Right lung (tissue), 5 donors: ENCODE results near the gene AEBP1. TPM values are rescaled to one million over a fixed set of nuclear protein-coding genes. Genes with fewer than 3 reads are reported as not detected.

Source experiments
- DNase-seq, 2 donors: peaks; one replicate each; pipeline ENCODE4 v3.0.0-alpha.2; 2013
- polyA plus RNA-seq, 5 donors: library from polyadenylated mRNA; unstranded; fragments of 120-200 nt; gene quantifications; one replicate each; pipeline versions ENCODE4 v1.2.1 to v1.2.3, GENCODE V29; 2013; ENCODE audit warnings: inconsistent platforms in 1 of 5, low replicate concordance in 1 of 5; ENCODE audit not compliant: insufficient read length in 5 of 5, insufficient read depth in 1 of 5

Gene AEBP1
- polyA plus RNA-seq, 5 donors = 40.9 to 74.4 (median 48.2) TPM

DNA sequence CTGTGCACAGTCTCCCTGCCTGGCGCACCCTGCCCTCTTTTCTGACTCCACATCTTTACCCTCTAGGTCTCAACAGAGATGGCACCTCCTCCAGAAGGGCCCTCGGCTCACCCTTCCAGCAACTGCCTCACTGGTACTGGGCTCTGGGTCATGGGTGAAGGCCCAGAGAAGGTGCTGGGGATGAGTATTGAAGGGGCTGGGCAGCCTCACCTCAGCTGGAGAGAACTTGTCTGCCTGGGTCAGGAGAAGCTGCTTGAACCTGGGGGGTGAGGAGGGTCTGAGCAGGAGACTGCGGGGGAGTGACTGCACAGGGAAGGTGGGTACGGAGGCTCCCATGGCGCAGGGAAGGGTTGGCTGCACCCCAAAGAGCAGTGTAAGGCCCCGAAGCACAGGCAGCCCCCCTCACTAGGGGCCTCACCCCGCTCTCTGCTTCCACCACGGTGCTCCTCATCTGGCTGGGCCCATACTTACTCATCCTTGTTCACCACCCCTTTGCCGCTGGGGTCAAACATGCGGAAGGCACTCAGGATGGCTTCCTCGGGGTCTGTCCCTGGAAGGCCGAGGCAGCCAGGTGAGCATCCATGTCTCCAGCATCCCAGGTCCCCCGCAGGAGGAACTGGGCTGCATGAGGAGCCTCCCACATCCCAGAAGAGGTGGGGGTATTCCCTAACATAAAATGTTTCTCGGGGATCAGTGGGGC lies 35.3 kb downstream of the AEBP1 start:
- DNase-seq = no peak

DNA sequence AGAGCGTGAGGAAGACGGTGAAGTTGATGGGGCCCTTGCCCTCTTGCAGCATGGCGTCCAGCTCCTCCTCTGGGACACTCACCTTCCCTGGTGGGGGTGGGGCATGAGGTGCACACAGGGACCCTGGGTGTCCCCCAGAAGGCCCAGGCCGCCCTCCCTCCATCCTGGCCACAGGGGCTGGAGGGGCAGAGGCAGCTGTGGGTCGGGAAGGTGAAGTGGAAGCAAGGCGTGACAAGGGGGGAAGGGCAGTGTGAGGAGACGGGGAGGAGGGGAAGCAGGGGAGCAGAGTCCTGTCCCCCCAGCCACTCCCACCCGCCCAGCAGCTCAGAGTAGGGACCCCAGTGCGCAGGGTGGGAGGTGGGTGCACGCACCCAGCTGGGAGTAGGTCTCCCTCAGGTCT lies 36.2 kb downstream of the AEBP1 start:
- DNase-seq = no peak

DNA sequence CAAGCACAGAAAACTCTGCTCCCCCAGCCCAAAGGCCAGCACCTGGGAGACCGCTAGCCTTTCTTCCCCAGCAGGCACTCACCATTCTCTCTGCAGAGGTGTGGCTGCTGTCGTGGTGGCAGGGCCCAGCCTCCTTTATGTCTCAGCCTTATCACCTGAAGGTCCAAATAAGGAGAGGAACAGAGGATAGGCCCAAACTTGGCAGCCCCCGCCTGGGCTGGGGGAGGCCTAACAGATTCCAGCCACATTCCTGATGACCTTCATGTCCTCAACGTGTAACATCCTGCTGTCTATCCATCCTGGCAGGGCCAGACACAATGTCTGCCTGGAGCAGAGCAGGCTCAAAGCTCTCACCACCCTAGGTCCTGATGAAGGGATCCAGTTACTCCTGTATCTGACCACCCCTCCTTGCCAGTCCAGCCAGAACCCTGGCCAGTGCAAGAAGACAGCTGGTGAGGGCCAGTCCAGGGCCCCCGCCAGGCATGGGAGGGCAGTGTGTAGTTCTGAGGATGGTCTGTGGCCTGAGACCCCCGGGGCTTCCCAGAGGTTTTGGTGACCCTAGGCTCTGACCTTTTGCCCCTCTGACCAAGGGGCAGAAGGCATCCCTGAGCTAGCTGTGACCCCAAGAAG lies 37.2 kb downstream of the AEBP1 start, which contains the start of gene MYL7:
Gene MYL7 (minus strand): TSS at position 112 of the 630 bp plus-strand sequence. CDS start 27 bp downstream, at position 85.
- no peak for DNase-seq

DNA sequence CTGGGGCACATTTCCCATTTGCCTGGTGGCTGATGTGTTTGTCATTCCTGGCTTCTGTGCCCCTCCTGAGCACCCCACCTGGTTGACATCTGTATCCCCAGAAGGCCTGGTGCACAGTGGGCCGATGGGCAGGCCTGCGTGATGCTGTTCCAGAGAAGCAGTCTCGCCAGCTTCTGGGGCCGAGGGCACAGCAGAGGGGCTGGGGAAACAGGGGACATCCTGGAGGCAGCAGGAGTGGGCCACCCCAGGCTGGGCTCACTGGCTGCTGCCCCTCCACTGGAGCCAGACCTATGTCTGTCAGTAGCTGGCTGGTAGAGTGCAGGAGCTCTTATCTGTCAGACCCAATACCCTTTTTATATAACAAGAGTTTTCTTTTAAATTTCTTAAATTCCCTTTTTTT lies 37.9 kb downstream of the AEBP1 start:
- DNase-seq = no peak

DNA sequence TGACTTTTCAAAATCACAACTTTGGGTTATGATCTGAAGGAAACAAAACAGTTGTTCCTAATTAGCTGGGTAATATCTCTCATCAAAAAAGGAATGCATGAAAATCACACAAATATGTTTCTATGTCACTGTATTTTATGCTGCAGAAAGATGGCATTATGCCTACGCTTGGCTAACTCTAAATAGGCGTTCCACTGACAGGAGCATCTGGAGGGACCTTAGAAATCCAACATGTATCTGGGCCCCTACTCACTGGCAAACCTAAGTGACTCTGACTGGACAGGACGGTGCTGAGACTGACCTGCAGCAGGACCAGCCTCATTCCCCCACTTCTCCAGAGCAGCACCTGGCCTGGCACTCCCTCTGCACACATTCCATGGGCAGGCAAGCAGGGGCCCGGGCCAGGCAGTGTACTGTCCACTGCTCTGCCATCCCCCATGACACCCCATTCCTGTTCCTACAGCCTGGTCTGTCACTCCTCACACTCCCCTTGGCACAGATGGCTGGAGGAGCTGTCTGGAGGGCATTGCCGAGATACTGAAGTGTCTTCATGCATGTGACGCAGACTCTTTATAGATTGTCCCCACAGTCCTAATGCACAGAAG lies 39.6 kb downstream of the AEBP1 start:
- no peak for DNase-seq

DNA sequence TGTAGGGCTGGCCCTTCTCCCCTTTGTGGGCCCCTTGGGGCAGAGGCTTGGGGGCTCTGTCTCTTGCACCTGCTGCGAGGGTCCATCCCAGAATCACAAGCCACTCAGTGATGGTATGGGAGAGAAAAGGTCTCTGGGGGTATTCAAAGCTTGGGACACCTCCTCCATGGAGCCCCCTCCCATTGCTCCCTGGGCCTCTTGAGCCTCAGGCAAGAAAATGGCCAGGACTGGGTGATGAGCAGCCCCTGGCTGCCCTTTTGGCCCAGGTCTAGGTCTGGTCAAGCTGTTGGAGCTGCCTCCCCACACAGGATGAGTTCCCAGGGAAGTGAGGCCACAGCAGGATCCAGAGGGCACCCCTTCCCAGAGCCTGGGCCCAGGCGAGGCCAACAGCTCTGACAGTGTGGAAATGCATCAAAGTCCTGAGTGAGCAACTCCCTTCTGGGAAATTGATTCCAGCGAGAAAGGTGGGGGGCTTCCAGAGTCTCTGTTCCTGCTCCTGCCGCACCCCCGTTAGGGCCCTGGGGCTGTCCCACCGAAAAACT lies 40.4 kb downstream of the AEBP1 start:
- DNase-seq = no peak

DNA sequence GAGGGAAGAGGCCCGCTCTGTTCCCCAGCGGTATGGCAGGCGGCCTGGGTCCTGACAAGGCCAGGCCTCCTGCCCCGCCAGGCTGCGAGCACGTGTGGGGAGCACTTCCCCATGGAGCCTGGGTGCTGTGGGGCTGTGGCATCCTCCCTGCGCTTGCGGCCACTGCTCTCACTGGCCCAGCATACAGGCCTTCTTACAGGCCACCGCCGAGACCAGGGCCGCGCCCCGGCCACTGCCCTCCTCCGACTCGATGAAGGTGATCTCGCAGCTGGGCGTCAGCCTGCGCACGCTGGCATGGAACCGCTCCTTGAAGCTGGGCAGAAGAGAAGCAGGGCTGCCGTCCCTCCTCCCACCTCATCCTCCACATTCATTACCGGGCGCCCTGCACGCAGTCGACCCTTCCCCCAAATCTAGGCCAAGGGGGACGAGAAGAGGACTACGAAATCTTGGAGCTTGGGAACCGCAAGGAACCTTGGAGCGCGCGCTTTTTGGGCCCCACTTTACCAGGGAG lies 40.9 kb downstream of the AEBP1 start:
- no peak for DNase-seq

DNA sequence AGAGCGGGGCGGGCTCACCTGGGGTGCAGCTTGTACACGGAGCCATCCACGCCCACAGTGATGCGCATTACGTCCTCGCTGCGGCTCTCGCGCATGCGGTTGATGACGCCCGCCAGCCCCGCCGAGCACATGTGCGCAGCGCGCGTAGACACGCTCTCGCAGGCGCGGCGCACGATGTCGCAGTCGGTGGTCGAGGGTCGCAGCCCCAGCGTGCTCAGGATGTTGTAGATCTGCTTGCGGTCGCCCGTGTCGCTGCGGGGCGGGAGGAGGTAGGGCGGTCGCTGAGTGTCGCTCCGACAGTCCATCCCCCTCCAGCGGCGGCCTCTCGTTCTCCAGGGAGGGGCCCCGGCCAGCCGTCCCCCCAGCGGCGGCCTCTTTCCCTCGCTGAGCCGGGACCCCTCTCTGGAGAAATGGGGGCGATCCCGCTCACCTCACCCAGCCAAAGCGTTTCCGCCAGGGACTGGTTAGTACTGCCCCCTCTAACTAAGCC lies 41.4 kb downstream of the AEBP1 start:
- DNase-seq = no peak

DNA sequence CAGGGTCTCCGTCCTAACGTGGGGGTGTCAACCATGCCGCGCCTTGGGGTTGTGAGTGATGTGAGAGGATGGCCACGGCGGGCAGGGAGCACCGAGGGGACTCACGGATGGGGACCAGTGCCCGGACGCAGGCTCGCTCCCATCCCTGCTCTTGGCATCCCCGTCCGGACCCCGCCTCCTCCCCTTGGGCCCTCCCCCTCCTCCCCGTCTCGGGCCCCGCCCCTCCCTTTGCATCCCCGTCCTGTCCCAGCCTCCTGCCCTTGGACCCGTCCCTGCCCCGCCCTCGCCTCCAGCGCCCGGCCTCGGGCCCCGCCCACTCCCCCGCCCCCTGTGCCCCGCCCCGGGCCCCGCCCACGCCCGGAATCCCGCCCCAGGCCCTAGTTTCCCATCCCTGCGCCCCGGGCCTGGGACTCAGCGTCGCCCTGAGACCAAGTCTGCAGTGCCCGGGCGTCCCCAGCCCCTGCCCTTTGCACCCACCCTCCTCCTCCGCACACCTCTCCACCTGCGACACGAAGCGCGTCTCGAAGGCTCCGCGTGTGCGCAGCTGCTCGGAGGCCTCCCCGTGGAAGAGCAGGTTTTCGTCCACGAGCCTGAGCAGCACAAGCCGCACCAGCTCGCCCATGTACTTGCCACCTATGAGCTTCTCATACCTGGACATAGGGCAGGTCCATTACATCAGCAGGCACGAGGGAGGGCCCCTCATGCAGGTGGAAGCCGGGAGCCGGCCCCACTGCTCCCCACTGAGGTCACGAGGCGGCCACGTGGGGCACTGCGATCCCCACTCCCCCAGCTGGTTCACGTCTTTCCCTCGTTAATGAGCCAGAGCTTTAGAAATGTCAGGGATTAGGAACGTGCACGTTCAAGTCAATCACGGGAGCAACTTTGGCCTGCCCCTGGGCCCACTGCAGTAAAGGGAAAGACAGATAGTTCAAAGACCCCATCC lies 42.1 kb downstream of the AEBP1 start:
- peak; percentile 72 to 76 for DNase-seq

DNA sequence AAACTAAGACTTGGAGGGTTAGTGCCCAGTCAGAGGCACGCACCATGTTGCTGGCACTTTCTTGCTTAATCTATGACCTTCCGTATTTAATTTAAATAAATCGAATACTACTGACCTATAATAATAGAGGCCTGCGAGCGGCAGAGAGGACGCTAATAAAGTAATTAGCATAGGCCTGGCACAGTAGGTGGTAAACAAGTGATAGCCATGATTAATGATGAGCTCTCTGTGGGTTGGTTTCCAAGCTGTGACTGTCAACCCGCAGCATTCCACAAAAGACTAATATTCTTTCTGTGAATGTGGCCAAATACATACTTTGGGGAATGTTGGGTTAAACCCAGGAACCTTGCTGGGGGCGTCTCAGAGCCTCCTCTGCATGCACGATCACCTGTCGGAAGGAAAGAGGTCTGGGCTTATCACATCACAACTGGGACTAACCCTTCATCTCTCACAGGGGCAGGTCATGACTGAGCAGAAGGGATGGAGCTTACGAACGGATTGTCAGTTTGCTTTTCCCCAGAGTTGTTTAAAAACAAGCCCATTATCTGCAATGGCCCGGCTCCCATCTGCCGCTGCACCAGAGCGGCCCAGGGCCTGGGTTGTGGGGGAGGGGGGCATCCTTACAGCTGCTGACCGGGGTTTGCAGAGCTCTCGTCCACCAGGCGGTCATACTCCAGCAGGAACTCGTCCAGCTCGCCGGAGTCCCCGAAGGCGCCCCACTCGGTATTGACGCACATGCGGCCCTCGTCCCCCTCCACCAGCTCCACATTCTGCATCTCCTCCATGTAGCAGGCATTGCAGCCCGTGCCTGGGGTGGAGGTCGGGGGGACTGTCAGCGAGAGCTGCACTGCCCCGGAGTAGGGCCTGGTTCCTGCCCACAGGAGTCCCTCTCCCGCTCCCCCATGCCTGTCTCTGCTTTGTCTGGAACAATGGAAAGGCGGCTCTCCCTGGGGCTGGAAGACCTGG lies 43.2 kb downstream of the AEBP1 start:
- DNase-seq = peak; percentile 85 to 87

DNA sequence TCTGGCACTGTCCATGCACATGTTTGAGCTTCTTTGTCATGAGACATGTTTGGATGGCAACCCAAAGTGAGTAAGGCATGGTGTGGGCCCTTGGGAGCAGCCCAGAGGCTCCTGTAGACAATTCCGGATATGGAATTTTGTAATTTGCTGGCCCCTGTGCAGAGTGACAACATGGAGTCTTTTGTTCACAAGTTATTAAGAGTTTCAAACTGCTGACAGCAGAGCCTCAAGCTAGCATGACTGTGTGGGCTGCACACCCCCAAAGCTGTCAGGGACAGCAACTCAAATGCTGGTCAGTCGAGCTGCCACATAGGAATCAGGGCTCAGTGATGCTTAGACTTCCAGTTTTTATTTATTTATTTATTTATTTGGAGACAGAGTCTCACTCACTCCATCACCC lies 44.0 kb downstream of the AEBP1 start:
- peak; percentile 45 to 51 for DNase-seq

DNA sequence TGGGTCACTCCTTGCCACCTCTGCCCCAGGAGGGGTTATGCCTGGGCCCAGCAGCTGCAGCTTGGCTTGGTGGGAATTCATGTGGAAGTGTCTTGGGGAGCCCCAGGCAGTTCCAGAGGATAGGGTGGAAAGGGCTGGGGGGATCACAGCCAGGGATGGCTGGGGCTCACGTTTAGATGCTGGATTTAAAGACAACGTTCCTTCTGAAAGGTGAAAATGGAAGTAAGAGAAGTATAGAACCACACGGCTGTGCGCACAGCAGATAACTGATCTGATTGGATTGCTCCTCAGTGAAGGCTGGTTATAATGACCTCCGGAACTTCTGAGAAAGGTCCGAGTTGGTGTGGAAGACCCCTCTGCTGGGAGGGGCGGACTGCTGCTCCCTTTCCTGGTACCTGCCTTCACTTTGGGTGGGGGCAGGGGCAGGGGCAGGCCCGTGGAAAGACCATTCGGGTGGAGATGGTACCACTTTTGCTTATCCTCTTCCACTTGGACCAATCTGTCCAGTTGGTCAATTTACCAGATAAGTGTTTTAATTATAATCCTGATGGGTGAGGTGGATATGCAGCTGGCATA lies 44.9 kb downstream of the AEBP1 start:
- DNase-seq = no peak

DNA sequence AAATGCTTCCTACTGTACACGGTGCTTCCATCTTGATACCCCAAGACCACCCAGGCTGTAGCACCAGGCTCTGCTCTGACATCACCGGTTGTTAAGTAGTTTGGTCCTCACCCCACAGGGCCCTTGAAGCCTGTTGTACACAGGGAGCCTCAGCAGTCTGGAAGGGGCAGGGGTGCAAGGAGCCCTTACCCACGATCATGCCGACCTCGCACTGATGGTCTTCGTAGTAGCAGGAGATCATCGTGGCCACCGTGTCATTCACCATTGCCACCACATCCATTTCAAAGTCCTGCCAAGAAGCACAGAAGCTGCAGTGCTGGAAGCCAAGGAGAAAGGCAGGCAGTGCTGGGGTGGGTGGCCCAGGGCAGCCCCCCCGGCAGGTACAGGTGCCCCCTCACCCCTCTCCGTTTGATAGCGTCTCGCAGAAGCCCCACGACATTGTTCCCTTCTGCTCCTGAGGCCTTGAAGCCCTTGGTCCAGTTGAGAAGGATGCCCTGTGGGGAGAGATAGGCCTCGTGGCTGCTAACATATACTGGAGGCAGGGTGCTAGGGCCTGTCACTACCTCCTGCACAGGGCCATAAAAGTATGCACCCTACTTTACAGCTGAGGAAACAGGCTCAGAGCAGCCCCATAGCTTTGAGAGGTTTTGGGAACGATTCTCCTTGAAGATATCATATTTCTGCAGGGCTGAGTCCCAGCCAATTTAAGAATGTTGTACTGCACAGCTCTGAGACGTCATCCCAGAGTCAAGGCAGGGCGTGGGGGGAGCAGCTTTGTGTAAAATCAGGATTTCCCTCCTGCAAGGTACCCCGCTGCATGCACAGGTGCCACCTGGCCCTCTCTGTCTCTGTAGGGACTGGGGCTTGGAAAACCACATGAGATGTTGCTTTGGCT lies 45.7 kb downstream of the AEBP1 start:
- DNase-seq = peak in 1 of 2 donors; percentile 7

DNA sequence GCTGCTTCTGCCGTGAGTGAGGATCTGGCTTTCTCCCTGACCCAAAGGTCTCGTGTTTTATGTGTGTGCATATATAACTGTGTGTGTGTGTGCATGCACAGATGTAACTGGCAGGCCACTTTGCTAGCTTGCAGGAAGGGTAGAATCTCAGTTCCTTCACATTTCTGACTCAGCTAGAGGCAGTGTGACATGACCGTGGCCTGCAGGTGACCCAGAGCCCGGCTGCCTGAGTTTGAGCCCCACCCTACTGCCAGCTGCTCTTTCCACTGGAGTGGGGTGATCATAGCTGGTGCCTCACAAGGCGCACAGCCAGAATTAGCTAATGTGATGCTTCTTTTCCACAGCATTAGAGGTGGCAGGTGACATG lies 46.3 kb downstream of the AEBP1 start:
- no peak for DNase-seq

DNA sequence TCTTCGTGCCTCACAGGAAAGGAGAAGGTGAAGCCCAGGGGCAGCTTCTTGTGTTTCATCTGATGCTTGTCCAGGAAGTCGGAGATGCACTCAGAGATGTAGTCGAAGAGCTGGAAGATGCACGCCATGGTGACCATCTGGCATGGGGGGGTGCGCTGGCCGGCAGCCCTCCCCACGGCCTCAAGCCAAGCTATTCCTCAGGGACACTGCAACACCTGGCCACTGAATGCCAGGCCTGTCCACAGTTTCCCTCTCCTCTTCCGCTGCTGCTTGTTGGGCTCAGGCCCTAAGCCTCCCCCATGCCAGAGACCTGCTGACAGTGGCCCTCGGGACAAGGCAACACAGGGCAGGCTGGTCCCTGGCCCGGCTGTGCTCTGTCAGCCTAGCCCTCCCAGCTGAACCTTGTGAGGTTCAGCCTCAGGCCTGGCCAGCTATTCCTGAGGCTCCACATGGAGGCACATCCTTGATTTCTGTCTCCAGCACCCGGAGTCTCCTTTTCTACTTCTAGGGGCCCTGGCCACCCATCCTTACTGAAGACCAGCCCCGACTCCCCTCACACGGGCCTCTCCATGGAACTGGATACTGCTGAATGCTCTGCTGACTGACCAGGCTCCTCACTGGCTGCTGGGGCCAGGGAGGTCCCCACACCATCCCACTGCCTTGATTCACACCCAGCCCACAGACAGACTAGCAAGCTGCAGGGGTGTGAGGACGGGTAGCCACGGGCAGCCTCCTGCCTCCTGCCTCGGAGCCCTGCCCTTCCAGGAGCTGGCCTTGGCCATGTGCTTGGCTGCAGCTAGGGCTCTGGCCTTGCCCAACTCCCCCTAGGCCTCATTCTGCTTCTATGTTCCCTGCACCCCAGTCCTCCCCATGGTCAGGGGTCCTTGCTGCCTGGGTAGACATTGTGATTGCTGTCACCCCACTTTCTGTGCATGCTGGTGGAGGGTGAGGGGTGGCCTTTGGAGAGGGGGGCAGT lies 47.1 kb downstream of the AEBP1 start:
- no peak for DNase-seq

DNA sequence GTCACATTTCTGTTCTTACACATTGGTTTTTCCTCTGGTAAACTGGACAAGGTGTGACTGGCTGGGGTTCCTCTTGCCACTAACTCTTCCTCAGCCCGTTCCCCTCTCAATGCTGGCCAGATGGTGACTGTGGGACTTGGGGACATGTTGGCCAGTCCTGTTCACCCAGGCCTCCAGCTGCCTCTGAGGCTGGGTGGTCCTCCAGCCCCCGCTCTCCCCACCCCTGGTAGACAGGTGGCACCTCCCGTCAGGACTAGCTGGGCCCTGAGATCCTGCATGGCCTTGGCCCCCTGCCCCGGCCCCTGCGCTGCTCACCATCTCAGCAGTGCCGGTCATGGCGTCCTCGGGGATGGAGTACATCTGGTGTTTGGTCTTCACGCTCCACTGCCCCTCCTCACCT lies 47.8 kb downstream of the AEBP1 start:
- DNase-seq = no peak
